ENCODE results near the gene ATP11A. TPM values are rescaled to one million over a fixed set of nuclear protein-coding genes. Genes with fewer than 3 reads are reported as not detected.
A peak's percentile ranks its signal among the peaks of the same experiment; 100 is the strongest.

The ATP11A gene
- total RNA-seq, 1 donor from 2014 or later, result 11.5 TPM

GRCh38 chr13:112892426-112893206 lies 202.8 kb downstream of the ATP11A start:
- no peak overlapping the region for H3K27ac ChIP-seq (ENCODE audit: low read depth, low read length)
- H3K9me3 ChIP-seq (ENCODE audit: control insufficient read depth in 3 of 3, low read length in 3 of 3), result no peaks in the 10 kb centered on the region
- no peak overlapping the region for H3K4me3 ChIP-seq (ENCODE audit: low read length in 3 of 3)
- no peaks in the 10 kb centered on the region for H3K36me3 ChIP-seq (ENCODE audit: control insufficient read depth in 3 of 3, insufficient read depth in 3 of 3, low read length in 3 of 3)
- no peak overlapping the region for H3K9ac ChIP-seq (ENCODE audit: low read depth in 1 of 3, low read length in 3 of 3)
- H3K27me3 ChIP-seq (ENCODE audit: control insufficient read depth in 3 of 3, insufficient read depth in 3 of 3, low read length in 3 of 3), result peaks cover 50 to 83% (median 83%) of the 10 kb centered on the region in 3 donors
- peaks cover 12 to 19% (median 16%) of the 10 kb centered on the region in 3 donors for H3K4me1 ChIP-seq (ENCODE audit: control insufficient read depth in 3 of 3, insufficient read depth in 3 of 3, low read length in 3 of 3)

- Histone ChIP-seq H3K9ac (ENCODE audit: low read depth in 1 of 3, low read length in 3 of 3) (no peak overlapping the region), H3K9me3 (ENCODE audit: control insufficient read depth in 3 of 3, low read length in 3 of 3) (no peaks in the 10 kb centered on the region), H3K27me3 (ENCODE audit: control insufficient read depth in 3 of 3, insufficient read depth in 3 of 3, low read length in 3 of 3) (peaks cover 50 to 85% (median 84%) of the 10 kb centered on the region in 3 donors), H3K36me3 (ENCODE audit: control insufficient read depth in 3 of 3, insufficient read depth in 3 of 3, low read length in 3 of 3) (no peaks in the 10 kb centered on the region), H3K4me3 (ENCODE audit: low read length in 3 of 3) (no peak overlapping the region), H3K27ac (ENCODE audit: low read depth, low read length) (no peak overlapping the region), H3K4me1 (ENCODE audit: control insufficient read depth in 3 of 3, insufficient read depth in 3 of 3, low read length in 3 of 3) (peaks cover 12 to 19% (median 16%) of the 10 kb centered on the region in 3 donors)
Observed at GRCh38 chr13:112893207-112893569, 203.3 kb downstream of the ATP11A start.

GRCh38 chr13:112893570-112894422 lies 204.0 kb downstream of the ATP11A start:
- Histone ChIP-seq H3K27me3 (ENCODE audit: control insufficient read depth in 3 of 3, insufficient read depth in 3 of 3, low read length in 3 of 3) (peaks cover 50 to 84% (median 83%) of the 10 kb centered on the region in 3 donors), H3K4me1 (ENCODE audit: control insufficient read depth in 3 of 3, insufficient read depth in 3 of 3, low read length in 3 of 3) (peaks cover 12 to 19% (median 16%) of the 10 kb centered on the region in 3 donors), H3K9ac (ENCODE audit: low read depth in 1 of 3, low read length in 3 of 3) (no peak overlapping the region), H3K9me3 (ENCODE audit: control insufficient read depth in 3 of 3, low read length in 3 of 3) (no peaks in the 10 kb centered on the region), H3K36me3 (ENCODE audit: control insufficient read depth in 3 of 3, insufficient read depth in 3 of 3, low read length in 3 of 3) (no peaks in the 10 kb centered on the region), H3K4me3 (ENCODE audit: low read length in 3 of 3) (no peak overlapping the region), H3K27ac (ENCODE audit: low read depth, low read length) (no peak overlapping the region)

- Histone ChIP-seq H3K4me3 (ENCODE audit: low read length in 3 of 3) (no peak overlapping the region), H3K9me3 (ENCODE audit: control insufficient read depth in 3 of 3, low read length in 3 of 3) (no peaks in the 10 kb centered on the region), H3K4me1 (ENCODE audit: control insufficient read depth in 3 of 3, insufficient read depth in 3 of 3, low read length in 3 of 3) (peaks cover 12 to 19% (median 16%) of the 10 kb centered on the region in 3 donors), H3K36me3 (ENCODE audit: control insufficient read depth in 3 of 3, insufficient read depth in 3 of 3, low read length in 3 of 3) (no peaks in the 10 kb centered on the region), H3K9ac (ENCODE audit: low read depth in 1 of 3, low read length in 3 of 3) (peak overlapping the region in 1 of 3 donors; percentile 16), H3K27me3 (ENCODE audit: control insufficient read depth in 3 of 3, insufficient read depth in 3 of 3, low read length in 3 of 3) (peaks cover 54 to 85% (median 84%) of the 10 kb centered on the region in 3 donors), H3K27ac (ENCODE audit: low read depth, low read length) (no peak overlapping the region)
Observed at GRCh38 chr13:112894423-112894672, 204.5 kb downstream of the ATP11A start.

- Histone ChIP-seq H3K9ac (ENCODE audit: low read depth in 1 of 3, low read length in 3 of 3) (peak overlapping the region in 1 of 3 donors; percentile 16), H3K27ac (ENCODE audit: low read depth, low read length) (no peak overlapping the region), H3K4me1 (ENCODE audit: control insufficient read depth in 3 of 3, insufficient read depth in 3 of 3, low read length in 3 of 3) (peaks cover 12 to 19% (median 16%) of the 10 kb centered on the region in 3 donors), H3K27me3 (ENCODE audit: control insufficient read depth in 3 of 3, insufficient read depth in 3 of 3, low read length in 3 of 3) (peaks cover 60 to 88% (median 86%) of the 10 kb centered on the region in 3 donors), H3K9me3 (ENCODE audit: control insufficient read depth in 3 of 3, low read length in 3 of 3) (no peaks in the 10 kb centered on the region), H3K4me3 (ENCODE audit: low read length in 3 of 3) (no peak overlapping the region), H3K36me3 (ENCODE audit: control insufficient read depth in 3 of 3, insufficient read depth in 3 of 3, low read length in 3 of 3) (no peaks in the 10 kb centered on the region)
Observed at GRCh38 chr13:112894673-112895481, 205.0 kb downstream of the ATP11A start.

GRCh38 chr13:112895521-112896465 lies 206.0 kb downstream of the ATP11A start:
- H3K4me3 ChIP-seq (ENCODE audit: low read length in 3 of 3), result no peak overlapping the region
- peaks cover 67 to 85% (median 85%) of the 10 kb centered on the region in 3 donors for H3K27me3 ChIP-seq (ENCODE audit: control insufficient read depth in 3 of 3, insufficient read depth in 3 of 3, low read length in 3 of 3)

GRCh38 chr13:112896736-112897602 lies 207.1 kb downstream of the ATP11A start:
- no peak overlapping the region for H3K27ac ChIP-seq (ENCODE audit: low read depth, low read length)
- H3K4me1 ChIP-seq (ENCODE audit: control insufficient read depth in 3 of 3, insufficient read depth in 3 of 3, low read length in 3 of 3), result peaks cover 12 to 19% (median 16%) of the 10 kb centered on the region in 3 donors
- no peak overlapping the region for H3K4me3 ChIP-seq (ENCODE audit: low read length in 3 of 3)
- no peaks in the 10 kb centered on the region for H3K9me3 ChIP-seq (ENCODE audit: control insufficient read depth in 3 of 3, low read length in 3 of 3)
- no peak overlapping the region for H3K9ac ChIP-seq (ENCODE audit: low read depth in 1 of 3, low read length in 3 of 3)
- no peaks in the 10 kb centered on the region for H3K36me3 ChIP-seq (ENCODE audit: control insufficient read depth in 3 of 3, insufficient read depth in 3 of 3, low read length in 3 of 3)
- peaks cover 60 to 75% (median 73%) of the 10 kb centered on the region in 3 donors for H3K27me3 ChIP-seq (ENCODE audit: control insufficient read depth in 3 of 3, insufficient read depth in 3 of 3, low read length in 3 of 3)

More at GRCh38 chr13:112895521-112896465, 206.0 kb downstream of the ATP11A start:
- H3K9me3 ChIP-seq (ENCODE audit: control insufficient read depth in 3 of 3, low read length in 3 of 3), result no peaks in the 10 kb centered on the region
- no peaks in the 10 kb centered on the region for H3K36me3 ChIP-seq (ENCODE audit: control insufficient read depth in 3 of 3, insufficient read depth in 3 of 3, low read length in 3 of 3)
- H3K27ac ChIP-seq (ENCODE audit: low read depth, low read length), result no peak overlapping the region
- no peak overlapping the region for H3K9ac ChIP-seq (ENCODE audit: low read depth in 1 of 3, low read length in 3 of 3)
- H3K4me1 ChIP-seq (ENCODE audit: control insufficient read depth in 3 of 3, insufficient read depth in 3 of 3, low read length in 3 of 3), result peaks cover 12 to 19% (median 16%) of the 10 kb centered on the region in 3 donors

GRCh38 chr13:112897603-112897955 lies 207.7 kb downstream of the ATP11A start:
- H3K27me3 ChIP-seq (ENCODE audit: control insufficient read depth in 3 of 3, insufficient read depth in 3 of 3, low read length in 3 of 3), result peaks cover 55 to 75% (median 70%) of the 10 kb centered on the region in 3 donors
- no peak overlapping the region for H3K4me3 ChIP-seq (ENCODE audit: low read length in 3 of 3)
- no peaks in the 10 kb centered on the region for H3K9me3 ChIP-seq (ENCODE audit: control insufficient read depth in 3 of 3, low read length in 3 of 3)
- peaks cover 12 to 17% (median 16%) of the 10 kb centered on the region in 3 donors for H3K4me1 ChIP-seq (ENCODE audit: control insufficient read depth in 3 of 3, insufficient read depth in 3 of 3, low read length in 3 of 3)
- H3K9ac ChIP-seq (ENCODE audit: low read depth in 1 of 3, low read length in 3 of 3), result no peak overlapping the region
- no peaks in the 10 kb centered on the region for H3K36me3 ChIP-seq (ENCODE audit: control insufficient read depth in 3 of 3, insufficient read depth in 3 of 3, low read length in 3 of 3)
- no peak overlapping the region for H3K27ac ChIP-seq (ENCODE audit: low read depth, low read length)

Data from skeletal muscle tissue (tissue), 4 donors.